GM12874 (cell line): ENCODE measurements around the gene MAN2A1.

Source experiments
- CTCF ChIP-seq: IDR thresholded peaks from 2 replicates; pipeline ENCODE4 v1.5.1; 2011; ENCODE audit warnings: low read depth, mild to moderate bottlenecking, control low read depth, low read length, moderate library complexity; ENCODE audit not compliant: insufficient read depth

MAN2A1 gene

GRCh38 chr5:109701252-109701651, 11.5 kb downstream of the MAN2A1 start:
- no peak for TF ChIP-seq CTCF

DNA sequence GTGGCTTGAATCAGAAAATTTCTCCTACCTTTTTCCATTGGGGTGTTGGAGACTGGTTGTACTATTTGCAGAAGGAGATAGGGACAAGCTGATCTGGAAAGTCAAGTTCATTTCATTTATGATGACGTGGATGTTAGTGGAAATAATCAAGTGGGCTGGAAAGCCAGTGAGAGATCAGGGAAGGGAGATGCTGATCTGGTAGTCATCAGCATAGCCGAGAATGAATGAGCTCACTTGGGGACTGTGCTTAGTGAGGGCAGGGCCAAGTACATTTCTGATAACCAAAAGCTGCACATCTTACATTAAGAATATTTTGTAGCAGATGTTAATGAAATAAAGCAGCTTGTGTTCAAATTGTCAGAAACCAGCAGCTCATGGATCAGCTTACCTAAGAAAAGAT, 12.1 kb downstream of the MAN2A1 start:
- TF ChIP-seq CTCF = no peak

GRCh38 chr5:109703166-109703565, 13.4 kb downstream of the MAN2A1 start:
- TF ChIP-seq CTCF = no peak

DNA sequence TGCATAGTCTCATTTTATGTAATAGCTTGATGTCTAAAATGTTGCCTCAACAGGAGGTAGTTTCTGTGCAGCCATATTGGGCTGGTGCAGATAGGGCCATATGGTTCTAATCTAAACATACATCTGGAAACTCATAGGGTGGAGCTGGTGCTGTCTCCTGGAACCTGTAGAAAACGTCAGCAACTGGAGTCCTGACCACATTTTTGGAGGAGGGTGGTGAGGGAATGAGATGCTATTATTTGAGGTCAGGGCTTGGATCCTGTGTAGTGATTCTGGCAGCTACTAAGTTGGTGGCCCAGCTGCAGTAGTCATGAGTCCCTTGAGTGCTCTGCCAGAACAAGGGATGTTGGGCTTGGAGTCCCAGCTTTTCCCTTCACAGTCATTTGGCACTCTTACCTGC, 14.1 kb downstream of the MAN2A1 start:
- no peak for TF ChIP-seq CTCF

- no peak for TF ChIP-seq CTCF
Observed at GRCh38 chr5:109704282-109704952, 14.7 kb downstream of the MAN2A1 start.

DNA sequence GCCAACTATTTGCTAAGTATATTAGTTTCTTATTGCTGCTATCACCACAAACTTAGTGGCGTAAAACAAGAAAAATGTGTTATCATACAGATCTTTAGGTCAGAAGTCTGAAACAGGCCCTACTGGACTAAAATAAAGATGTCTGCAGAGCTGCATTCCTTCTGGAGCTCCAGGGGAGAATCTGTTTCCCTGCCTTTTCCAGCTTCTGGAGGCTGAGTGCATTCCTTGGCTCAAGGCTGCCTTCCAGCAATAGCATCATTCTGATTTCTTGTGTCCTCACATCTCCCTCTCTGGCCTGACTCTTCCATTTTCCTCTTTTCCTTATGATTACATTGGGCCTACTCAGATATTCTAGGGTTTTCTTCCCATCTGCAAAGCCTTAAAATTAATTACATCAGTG, 15.9 kb downstream of the MAN2A1 start:
- no peak for TF ChIP-seq CTCF

DNA sequence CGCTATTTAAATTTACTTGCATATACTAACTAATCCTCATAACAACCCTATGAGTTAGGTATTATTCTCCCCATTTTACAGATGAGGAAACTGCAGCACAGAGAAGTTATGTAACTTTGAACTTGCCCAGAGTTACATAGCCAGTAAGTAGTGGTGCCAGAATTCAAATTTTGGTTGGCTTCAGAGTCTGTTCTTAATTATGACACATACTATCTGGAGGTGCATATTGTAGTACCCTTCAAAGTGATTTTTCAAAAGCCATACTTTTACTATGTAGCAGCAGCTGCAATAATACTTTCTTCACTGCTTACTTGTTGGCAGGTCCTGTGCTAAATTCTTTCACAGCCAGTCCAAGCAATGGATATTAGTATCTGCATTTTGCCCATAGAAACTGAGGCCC, 16.4 kb downstream of the MAN2A1 start:
- no peak for TF ChIP-seq CTCF
